C4-2B (cell line): ENCODE measurements around the gene PTPMT1.
"Not testable (repeated sequence)": the region's sequence is repeated elsewhere in the genome, so short reads cannot be mapped to it uniquely, and the experiment has no call there.

Experiments
- H3K27ac ChIP-seq: fragments of 450-650 bp; 2 replicates; pipeline ENCODE4 v1.5.1; 2017
- CTCF ChIP-seq: fragments of 450-650 bp; conservative IDR thresholded peaks from 2 replicates; pipeline ENCODE4 v1.5.1; 2017; ENCODE audit warnings: mild to moderate bottlenecking
- ZFX ChIP-seq: fragments of 450-650 bp; IDR thresholded peaks from 2 replicates; pipeline ENCODE4 v1.6.1; 2017

Gene PTPMT1

GRCh38 chr11:47538741-47539565, 26.4 kb upstream of the PTPMT1 start:
- no peak for TF ChIP-seq ZFX
- no peak for TF ChIP-seq CTCF
- peak overlapping the region; percentile 12; the same call in 1 of the 2 replicates for H3K27ac ChIP-seq

GRCh38 chr11:47539681-47540039, 25.7 kb upstream of the PTPMT1 start:
- TF ChIP-seq CTCF (no peak), ZFX (no peak)

GRCh38 chr11:47541070-47541469, 24.3 kb upstream of the PTPMT1 start:
- TF ChIP-seq CTCF, result no peak
- TF ChIP-seq ZFX, result no peak
- H3K27ac ChIP-seq, result no peak overlapping the region

More at GRCh38 chr11:47539681-47540039, 25.7 kb upstream of the PTPMT1 start:
- H3K27ac ChIP-seq, result no peak overlapping the region; the same call in 1 of the 2 replicates

- TF ChIP-seq ZFX (no peak), CTCF (no peak)
Observed at GRCh38 chr11:47545298-47545697, 20.1 kb upstream of the PTPMT1 start.

GRCh38 chr11:47546274-47546673, 19.1 kb upstream of the PTPMT1 start:
- H3K27ac ChIP-seq, result not testable (repeated sequence)

More at GRCh38 chr11:47545298-47545697, 20.1 kb upstream of the PTPMT1 start:
- H3K27ac ChIP-seq, result no peak overlapping the region

- TF ChIP-seq ZFX (no peak), CTCF (no peak)
- H3K27ac ChIP-seq, result no peak overlapping the region
Observed at GRCh38 chr11:47550288-47551047, 14.9 kb upstream of the PTPMT1 start.

GRCh38 chr11:47551086-47551485, 14.3 kb upstream of the PTPMT1 start:
- TF ChIP-seq ZFX, result no peak
- no peak overlapping the region for H3K27ac ChIP-seq

- H3K27ac ChIP-seq, result peak overlapping the region; percentile 93
- TF ChIP-seq CTCF (no peak), ZFX (no peak)
Observed at GRCh38 chr11:47552056-47552565, 13.3 kb upstream of the PTPMT1 start.
